WTC11 (cell line): Measurements from ENCODE around the gene ADGRA1.

Experiments
- CREM ChIP-seq: sonication (generic); formaldehyde crosslinking; IDR thresholded peaks from 2 replicates; pipeline ENCODE4 v1.8.1; 2022; ENCODE audit warnings: mild to moderate bottlenecking, missing genetic modification reagents, moderate library complexity
- JUN ChIP-seq: sonication (generic); formaldehyde crosslinking; IDR thresholded peaks from 2 replicates; pipeline ENCODE4 v1.8.0; 2023; ENCODE audit warnings: mild to moderate bottlenecking, missing genetic modification reagents
- NFE2L1 ChIP-seq: sonication (generic); formaldehyde crosslinking; IDR thresholded peaks from 2 replicates; pipeline ENCODE4 v1.8.1; 2023; ENCODE audit warnings: missing genetic modification reagents
- ZNF138 ChIP-seq: sonication (generic); formaldehyde crosslinking; conservative IDR thresholded peaks from 2 replicates; pipeline ENCODE4 v1.8.1; 2022; ENCODE audit warnings: mild to moderate bottlenecking, moderate library complexity, missing genetic modification reagents
- ZNF219 ChIP-seq: sonication (generic); formaldehyde crosslinking; IDR thresholded peaks from 2 replicates; pipeline ENCODE4 v1.8.0; 2023; ENCODE audit warnings: missing genetic modification reagents, mild to moderate bottlenecking, borderline replicate concordance
- TF ChIP-seq, protein P1 (sequence below): fragments of 200-600 bp; IDR thresholded peaks from 2 replicates; pipeline ENCODE4 v1.8.0; 2022; ENCODE audit warnings: antibody characterized with exemption

GRCh38 chr10:133083422-133084100 is 4.2 kb upstream of the ADGRA1 start:
- TF ChIP-seq ZNF219 (CRISPR knock-in tag) (no peak), JUN (CRISPR knock-in tag) (no peak), ZNF138 (CRISPR knock-in tag) (no peak), NFE2L1 (CRISPR knock-in tag) (no peak), CREM (CRISPR knock-in tag) (no peak)
- TF ChIP-seq, protein P1, sequence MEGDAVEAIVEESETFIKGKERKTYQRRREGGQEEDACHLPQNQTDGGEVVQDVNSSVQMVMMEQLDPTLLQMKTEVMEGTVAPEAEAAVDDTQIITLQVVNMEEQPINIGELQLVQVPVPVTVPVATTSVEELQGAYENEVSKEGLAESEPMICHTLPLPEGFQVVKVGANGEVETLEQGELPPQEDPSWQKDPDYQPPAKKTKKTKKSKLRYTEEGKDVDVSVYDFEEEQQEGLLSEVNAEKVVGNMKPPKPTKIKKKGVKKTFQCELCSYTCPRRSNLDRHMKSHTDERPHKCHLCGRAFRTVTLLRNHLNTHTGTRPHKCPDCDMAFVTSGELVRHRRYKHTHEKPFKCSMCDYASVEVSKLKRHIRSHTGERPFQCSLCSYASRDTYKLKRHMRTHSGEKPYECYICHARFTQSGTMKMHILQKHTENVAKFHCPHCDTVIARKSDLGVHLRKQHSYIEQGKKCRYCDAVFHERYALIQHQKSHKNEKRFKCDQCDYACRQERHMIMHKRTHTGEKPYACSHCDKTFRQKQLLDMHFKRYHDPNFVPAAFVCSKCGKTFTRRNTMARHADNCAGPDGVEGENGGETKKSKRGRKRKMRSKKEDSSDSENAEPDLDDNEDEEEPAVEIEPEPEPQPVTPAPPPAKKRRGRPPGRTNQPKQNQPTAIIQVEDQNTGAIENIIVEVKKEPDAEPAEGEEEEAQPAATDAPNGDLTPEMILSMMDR = no peak
